Fibroblast of pulmonary artery (primary cell): Measurements from ENCODE around the gene ELK4.

ENCODE experiments used
- DNase-seq: peaks from one replicate; pipeline ENCODE4 v3.0.0-alpha.2; 2010; ENCODE audit warnings: low read depth
- H3K4me3 ChIP-seq: replicated peaks from 2 replicates; pipeline ENCODE4 v1.5.1; 2011; ENCODE audit warnings: low read depth, mild to moderate bottlenecking, control low read depth, low read length, moderate library complexity
- CTCF ChIP-seq: IDR thresholded peaks from 2 replicates; pipeline ENCODE4 v1.5.1; 2011; ENCODE audit warnings: mild to moderate bottlenecking, control low read depth, low read length, inconsistent platforms; ENCODE audit errors: missing control alignments

The ELK4 gene

GRCh38 chr1:205631768-205632668 lies at the start of gene ELK4:
Gene ELK4, minus strand, starts transcription at chr1:205632011. Its CDS starts 8,129 bp downstream, at chr1:205623882.
- peak; percentile 99 for DNase-seq
- peak within 1 kb of the TSS; percentile 86 for H3K4me3 ChIP-seq
- TF ChIP-seq CTCF, result peak; percentile 61

- no peak for DNase-seq
- no peak overlapping the region for H3K4me3 ChIP-seq
- no peak for TF ChIP-seq CTCF
These were observed 49.6 kb upstream of the ELK4 start for GRCh38 chr1:205681364-205681763.

GRCh38 chr1:205680073-205680851 lies 48.5 kb upstream of the ELK4 start, which contains the start of gene SLC45A3:
Gene SLC45A3, minus strand, starts transcription at chr1:205680509. Its CDS starts 15,853 bp downstream, at chr1:205664656.
- TF ChIP-seq CTCF, result no peak
- peak within 1 kb of the TSS; percentile 59 for H3K4me3 ChIP-seq

GRCh38 chr1:205678286-205679111 lies 46.7 kb upstream of the ELK4 start:
- TF ChIP-seq CTCF, result no peak
- peak overlapping the region; percentile 59 for H3K4me3 ChIP-seq
- DNase-seq, result peak; percentile 91

More at GRCh38 chr1:205680073-205680851, 48.5 kb upstream of the ELK4 start, which contains the start of gene SLC45A3:
- DNase-seq, result peak; percentile 23

- no peak overlapping the region for H3K4me3 ChIP-seq
- TF ChIP-seq CTCF, result no peak
- no peak for DNase-seq
These were observed 45.4 kb upstream of the ELK4 start for GRCh38 chr1:205677167-205677566.

GRCh38 chr1:205676597-205676996 lies 44.8 kb upstream of the ELK4 start:
- TF ChIP-seq CTCF, result no peak
- no peak for DNase-seq
- no peak overlapping the region for H3K4me3 ChIP-seq
